PC-9 (cell line): ENCODE measurements around the gene SRSF2. TPM values are rescaled to one million over a fixed set of nuclear protein-coding genes. Genes with fewer than 3 reads are reported as not detected.

ENCODE experiments used
- Bru-seq: library from RNA; stranded (reverse); fragments of 400-500 nt; gene quantifications from one replicate; lab custom pipeline; 2021; lab: Mats Ljungman, UMichigan
- BruChase-seq, 2 experiments: library from RNA; stranded (reverse); fragments of 400-500 nt; gene quantifications; one replicate each; lab custom pipeline; 2021; lab: Mats Ljungman, UMichigan
- BruUV-seq: library from RNA; stranded (reverse); fragments of 400-500 nt; replicated peaks from 2 replicates; lab custom pipeline; 2021; lab: Mats Ljungman, UMichigan
- CTCF ChIA-PET: fragments of 300-600 bp; sonication (Branson Sonifier 250); formaldehyde crosslinking; loops from one replicate; lab custom pipeline; 2022; ENCODE audit warnings: antibody characterized with exemption; lab: Charles Lee
- POLR2A ChIA-PET: fragments of 300-600 bp; sonication (Branson Sonifier 250); formaldehyde crosslinking; loops from one replicate; lab custom pipeline; 2022; ENCODE audit warnings: antibody characterized with exemption; ENCODE audit not compliant: unreplicated experiment; lab: Charles Lee
- DNase-seq, 2 experiments: peaks; one replicate each; pipeline versions ENCODE4 v3.0.0 to v3.0.0-alpha.2; 2015 to 2022; ENCODE audit warnings: mixed read lengths in 1 of 2
- H2AFZ ChIP-seq: fragments of 200-600 bp; sonication (generic); 2 replicates; pipeline ENCODE4 v1.8.1; 2017; ENCODE audit warnings: antibody characterized with exemption
- H3F3A ChIP-seq: fragments of 200-600 bp; sonication (generic); 2 replicates; pipeline ENCODE4 v1.8.1; 2017; ENCODE audit warnings: antibody characterized with exemption, mild to moderate bottlenecking, low read depth; ENCODE audit not compliant: insufficient read depth
- H3K27ac ChIP-seq: fragments of 200-600 bp; sonication (generic); 2 replicates; pipeline ENCODE4 v1.6.1; 2016; ENCODE audit warnings: mixed run types
- H3K27me3 ChIP-seq: fragments of 200-600 bp; sonication (generic); 2 replicates; pipeline ENCODE4 v1.6.1; 2016; ENCODE audit warnings: low read depth, mixed run types; ENCODE audit not compliant: insufficient read depth
- H3K36me3 ChIP-seq: fragments of 200-600 bp; sonication (generic); 2 replicates; pipeline ENCODE4 v1.6.1; 2016; ENCODE audit warnings: low read depth, mixed run types
- H3K4me1 ChIP-seq: fragments of 200-600 bp; sonication (generic); replicated peaks from 2 replicates; pipeline ENCODE4 v1.6.1; 2016; ENCODE audit warnings: mixed run types; ENCODE audit not compliant: insufficient read depth
- H3K4me2 ChIP-seq: fragments of 200-600 bp; sonication (generic); 2 replicates; pipeline ENCODE4 v1.6.1; 2017; ENCODE audit warnings: mixed run types
- H3K4me3 ChIP-seq: fragments of 200-600 bp; sonication (generic); 2 replicates; pipeline ENCODE4 v1.6.1; 2016; ENCODE audit warnings: mixed run types
- H3K79me2 ChIP-seq: fragments of 200-600 bp; sonication (generic); 2 replicates; pipeline ENCODE4 v1.6.1; 2017; ENCODE audit warnings: low read depth, mixed run types
- H3K9me2 ChIP-seq: fragments of 200-600 bp; sonication (generic); 2 replicates; pipeline ENCODE4 v1.8.1; 2017; ENCODE audit warnings: mild to moderate bottlenecking; ENCODE audit not compliant: insufficient read depth
- H3K9me3 ChIP-seq: fragments of 200-600 bp; sonication (generic); 2 replicates; pipeline ENCODE4 v1.8.1; 2016; ENCODE audit warnings: low read depth; ENCODE audit not compliant: insufficient read depth
- H4K20me1 ChIP-seq: fragments of 200-600 bp; sonication (generic); 2 replicates; pipeline ENCODE4 v1.8.1; 2017; ENCODE audit not compliant: insufficient read depth
- EZH2 ChIP-seq: fragments of 200-600 bp; sonication (generic); IDR thresholded peaks from 2 replicates; pipeline ENCODE4 v1.8.0; 2017; ENCODE audit warnings: antibody characterized with exemption, low read depth
- intact Hi-C: fragments of 100-400 bp; cut with micrococcal nuclease; formaldehyde crosslinking; loops from one replicate; pipeline ENCODE4 v1.10.0; 2022; ENCODE audit not compliant: unreplicated experiment
- long read RNA-seq: library from polyadenylated mRNA; stranded (forward); transcript quantifications from one replicate; pipeline ENCODE4 v2.0.0, GENCODE V29; 2022
- total RNA-seq: library from RNA; stranded (reverse); gene quantifications from 2 replicates; pipeline ENCODE4 v1.2.3, GENCODE V29; 2021
- TF ChIP-seq, protein P1 (sequence below): fragments of 200-600 bp; sonication (generic); conservative IDR thresholded peaks from 2 replicates; pipeline ENCODE4 v1.6.1; 2017; ENCODE audit warnings: mixed run types, antibody characterized with exemption, mild to moderate bottlenecking, moderate library complexity

SRSF2 gene, protein sequence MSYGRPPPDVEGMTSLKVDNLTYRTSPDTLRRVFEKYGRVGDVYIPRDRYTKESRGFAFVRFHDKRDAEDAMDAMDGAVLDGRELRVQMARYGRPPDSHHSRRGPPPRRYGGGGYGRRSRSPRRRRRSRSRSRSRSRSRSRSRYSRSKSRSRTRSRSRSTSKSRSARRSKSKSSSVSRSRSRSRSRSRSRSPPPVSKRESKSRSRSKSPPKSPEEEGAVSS
- total RNA-seq, result 186 and 187 TPM in 2 replicates
- Bru-seq, nascent RNA, result percentile 100 among the genes with signal in this experiment
- BruChase-seq, experiment 1, labeled RNA remaining after a 2-hour chase, result percentile 100 among the genes with signal in this experiment
- percentile 100 among the genes with signal in this experiment for BruChase-seq, experiment 2, labeled RNA remaining after a 6-hour chase
- long read RNA-seq, transcript SRSF2-202 (3 exons, 1,927 nt), result major isoform, 105 of 214 reads
- long read RNA-seq, transcript SRSF2-203 (2 exons, 2,885 nt), result minor isoform, 16 of 214 reads
- long read RNA-seq, transcript SRSF2-209 (2 exons, 1,001 nt), result minor isoform, 12 of 214 reads
- long read RNA-seq, partial matches to known transcripts, result 9 of 214 reads
- long read RNA-seq, other reads (novel, unspliced or antisense), result 69 of 214 reads

DNA sequence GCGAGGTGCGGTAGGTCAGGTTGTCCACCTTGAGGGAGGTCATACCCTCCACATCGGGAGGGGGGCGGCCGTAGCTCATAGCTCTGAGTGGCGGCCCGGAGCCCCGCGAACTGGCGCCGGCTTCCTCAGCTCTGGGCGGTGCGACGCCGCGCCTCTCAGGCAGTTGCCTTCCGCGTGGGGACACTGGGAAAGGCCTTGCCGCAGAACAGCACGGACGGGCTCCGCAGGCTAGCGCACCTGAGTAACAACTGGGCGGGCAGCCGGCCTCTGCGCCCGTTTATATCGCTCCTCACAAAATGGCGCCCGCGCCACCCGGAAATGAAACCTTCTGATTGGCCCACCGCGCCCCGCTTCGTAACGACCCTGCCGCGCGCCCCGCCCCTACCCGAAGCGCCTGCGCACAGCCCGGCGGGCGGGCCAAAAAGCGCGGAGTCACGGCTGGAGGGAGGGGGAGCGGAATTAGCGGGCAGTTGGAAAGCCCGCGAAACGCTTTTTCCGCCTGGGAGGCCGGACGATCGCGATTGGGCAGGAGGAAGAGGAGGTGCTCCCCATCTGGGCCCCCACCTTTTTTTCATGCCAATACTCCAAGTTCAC lies at the start of gene SRSF2:
Gene SRSF2, minus strand, starts transcription at position 250 of the 594 bp plus-strand sequence. Its CDS starts 171 bp downstream, at position 79.
- CTCF ChIA-PET, result interaction anchor here (0.7 kb wide), 1 partner anchor 66 kb away, joined by 3 read pairs; no protein-coding TSS in a partner anchor
- Histone ChIP-seq H3K4me2 (peak within 1 kb of the TSS; percentile 95), H3K79me2 (peaks cover 72% of the 10 kb centered on the region), H3K27me3 (no peaks in the 10 kb centered on the region), H3K27ac (peak within 1 kb of the TSS; percentile 90), H4K20me1 (peaks cover 38% of the 10 kb centered on the region), H3K9me2 (no peaks in the 10 kb centered on the region), H3K4me1 (peaks cover 28% of the 10 kb centered on the region), H3K9me3 (no peaks in the 10 kb centered on the region), H3K36me3 (peaks cover 45% of the 10 kb centered on the region), H3K4me3 (peak within 1 kb of the TSS; percentile 92), H2AFZ (peak within 1 kb of the TSS; percentile 79), H3F3A (peaks cover 44% of the 10 kb centered on the region)
- no TSS peak for BruUV-seq
- DNase-seq, result peak; percentile 89 to 99
- TF ChIP-seq EZH2, result no peak
- TF ChIP-seq, protein P1, sequence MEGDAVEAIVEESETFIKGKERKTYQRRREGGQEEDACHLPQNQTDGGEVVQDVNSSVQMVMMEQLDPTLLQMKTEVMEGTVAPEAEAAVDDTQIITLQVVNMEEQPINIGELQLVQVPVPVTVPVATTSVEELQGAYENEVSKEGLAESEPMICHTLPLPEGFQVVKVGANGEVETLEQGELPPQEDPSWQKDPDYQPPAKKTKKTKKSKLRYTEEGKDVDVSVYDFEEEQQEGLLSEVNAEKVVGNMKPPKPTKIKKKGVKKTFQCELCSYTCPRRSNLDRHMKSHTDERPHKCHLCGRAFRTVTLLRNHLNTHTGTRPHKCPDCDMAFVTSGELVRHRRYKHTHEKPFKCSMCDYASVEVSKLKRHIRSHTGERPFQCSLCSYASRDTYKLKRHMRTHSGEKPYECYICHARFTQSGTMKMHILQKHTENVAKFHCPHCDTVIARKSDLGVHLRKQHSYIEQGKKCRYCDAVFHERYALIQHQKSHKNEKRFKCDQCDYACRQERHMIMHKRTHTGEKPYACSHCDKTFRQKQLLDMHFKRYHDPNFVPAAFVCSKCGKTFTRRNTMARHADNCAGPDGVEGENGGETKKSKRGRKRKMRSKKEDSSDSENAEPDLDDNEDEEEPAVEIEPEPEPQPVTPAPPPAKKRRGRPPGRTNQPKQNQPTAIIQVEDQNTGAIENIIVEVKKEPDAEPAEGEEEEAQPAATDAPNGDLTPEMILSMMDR, result no peak
- POLR2A ChIA-PET, result interaction anchor here (0.5 kb wide), 2 partner anchors 42 to 43 kb away, joined by 3 read pairs; no protein-coding TSS in a partner anchor
- intact Hi-C loops, result loop anchor here (5.0 to 10.0 kb wide), 2 partner anchors 135 to 1578 kb away; no protein-coding TSS in a partner anchor

DNA sequence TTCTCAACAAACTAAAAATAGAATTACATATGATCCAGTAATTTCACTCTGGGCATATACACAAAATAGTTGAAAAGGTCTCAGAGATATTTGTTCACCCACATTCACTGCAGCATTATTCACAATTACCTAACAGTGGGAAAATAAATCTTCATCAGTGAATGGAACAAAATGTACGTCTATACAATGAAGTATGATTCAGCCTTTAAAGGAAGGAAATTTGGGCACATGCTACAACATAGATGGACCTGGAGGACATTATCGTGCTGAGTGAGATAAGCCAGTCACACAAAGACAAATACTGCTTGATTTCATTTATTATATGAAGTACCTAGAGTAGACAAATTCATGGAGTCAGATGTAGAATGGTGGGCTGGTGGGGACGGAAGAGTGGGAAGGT lies 47.8 kb upstream of the SRSF2 start:
- Histone ChIP-seq H3K79me2 (no peaks in the 10 kb centered on the region), H3K9me3 (no peaks in the 10 kb centered on the region), H4K20me1 (no peaks in the 10 kb centered on the region), H3K9me2 (no peaks in the 10 kb centered on the region), H3K27me3 (no peaks in the 10 kb centered on the region), H3K36me3 (no peaks in the 10 kb centered on the region), H3K4me3 (no peak overlapping the region), H3K4me1 (no peaks in the 10 kb centered on the region), H2AFZ (no peak overlapping the region), H3K4me2 (no peak overlapping the region), H3K27ac (no peak overlapping the region), H3F3A (no peaks in the 10 kb centered on the region)
- CTCF ChIA-PET, result no interaction called here
- TF ChIP-seq, protein P1, result no peak
- no peak for TF ChIP-seq EZH2
- intact Hi-C loops, result no loop called here
- POLR2A ChIA-PET, result no interaction called here
- no TSS peak for BruUV-seq
- no peak for DNase-seq

DNA sequence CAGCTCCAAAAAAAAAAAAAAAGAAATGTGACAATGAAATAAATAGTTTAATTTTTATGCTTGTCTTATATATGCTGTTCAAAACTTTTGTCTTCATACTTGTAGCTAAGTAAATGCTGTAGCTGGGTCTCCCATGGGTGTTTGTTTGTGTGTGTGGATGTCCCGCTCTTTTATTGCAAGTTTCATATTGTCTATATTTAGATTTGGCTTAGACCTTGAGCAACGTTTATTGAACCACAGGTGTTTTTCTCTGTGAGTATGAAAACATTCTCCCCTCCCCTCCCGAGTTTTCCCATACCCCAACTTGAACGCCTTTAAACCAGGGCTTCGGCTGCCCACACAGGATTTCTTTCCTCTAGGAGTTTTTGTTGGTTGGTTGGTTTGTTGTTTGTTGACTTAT lies 46.0 kb upstream of the SRSF2 start:
- Histone ChIP-seq H3K27me3 (no peaks in the 10 kb centered on the region), H3K27ac (no peak overlapping the region), H4K20me1 (no peaks in the 10 kb centered on the region), H3F3A (no peaks in the 10 kb centered on the region), H3K9me2 (no peaks in the 10 kb centered on the region), H3K4me1 (no peaks in the 10 kb centered on the region), H3K79me2 (no peaks in the 10 kb centered on the region), H3K4me3 (no peak overlapping the region), H3K4me2 (no peak overlapping the region), H2AFZ (no peak overlapping the region), H3K36me3 (no peaks in the 10 kb centered on the region), H3K9me3 (no peaks in the 10 kb centered on the region)
- intact Hi-C loops, result no loop called here
- TF ChIP-seq, protein P1, result no peak
- no peak for TF ChIP-seq EZH2
- DNase-seq, result no peak
- ChIA-PET CTCF (no interaction called here), POLR2A (no interaction called here)
- no TSS peak for BruUV-seq
